HG03520 (cell line): ENCODE data around the gene TENM4.
"Not testable (repeated sequence)": the region's sequence is repeated elsewhere in the genome, so short reads cannot be mapped to it uniquely, and the experiment has no call there.

Experiments used
- ATAC-seq: cut with Tn5 transposase; IDR thresholded peaks from one replicate; pipeline ENCODE4 v1.9.1; 2021; ENCODE audit warnings: mild to moderate bottlenecking, moderate library complexity; ENCODE audit not compliant: unreplicated experiment

TENM4 gene

DNA sequence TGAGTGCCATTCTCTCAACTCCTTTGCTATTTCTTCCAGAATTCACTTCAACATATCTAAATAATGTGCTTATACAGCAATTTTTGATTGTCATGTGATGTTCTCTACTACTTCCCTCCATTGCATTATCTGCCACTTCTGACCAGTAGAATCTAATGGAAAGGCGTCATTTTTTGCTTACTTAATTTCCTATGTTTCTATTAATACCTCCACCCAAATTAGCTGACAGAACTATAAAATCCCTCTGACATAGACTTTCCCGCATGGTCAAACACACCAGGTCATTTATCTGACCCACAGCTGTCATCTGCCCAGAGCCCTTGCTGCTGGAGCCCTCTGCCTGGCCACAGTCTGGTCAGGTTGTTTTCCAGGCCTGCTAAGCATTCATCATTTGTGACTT, 607.6 kb downstream of the TENM4 start:
- ATAC-seq = no peak

DNA sequence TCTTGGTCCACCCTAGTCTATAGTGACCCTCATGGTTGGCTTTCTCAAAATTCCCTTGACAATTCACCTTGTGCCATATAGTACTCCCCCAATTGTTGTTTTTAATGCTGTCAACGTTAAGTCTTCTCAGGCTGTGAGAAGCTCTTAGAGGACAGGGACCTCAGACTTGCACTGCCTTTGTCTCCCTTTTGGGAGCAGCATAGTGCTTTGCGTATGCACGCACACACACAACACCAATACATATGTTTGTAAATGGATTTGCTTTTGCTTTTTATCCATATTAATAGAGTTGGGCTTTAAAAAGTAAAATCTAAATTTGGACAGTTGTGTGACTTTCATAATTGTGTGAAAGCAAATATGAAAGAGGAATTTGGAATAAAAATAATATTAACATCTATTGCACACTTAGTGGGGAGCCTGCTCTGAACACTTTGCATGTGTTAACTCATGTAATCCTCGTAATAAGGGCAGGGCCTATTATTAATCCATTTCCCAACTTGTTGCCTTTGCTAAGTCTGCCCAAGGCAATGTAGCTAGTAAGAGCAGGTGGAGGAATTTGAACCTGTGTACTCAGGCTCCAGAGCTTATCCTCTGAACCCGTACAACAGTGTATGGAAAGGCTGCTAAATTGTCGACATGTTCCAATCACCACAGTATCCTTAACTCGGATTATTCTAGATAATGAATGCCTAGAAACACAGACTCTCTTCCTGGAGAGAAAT, 608.4 kb downstream of the TENM4 start:
- ATAC-seq = no peak

- no peak for ATAC-seq
These were observed 609.3 kb downstream of the TENM4 start for GRCh38 chr11:78831571-78831970.

GRCh38 chr11:78830277-78830819, 610.5 kb downstream of the TENM4 start:
- ATAC-seq = no peak

DNA sequence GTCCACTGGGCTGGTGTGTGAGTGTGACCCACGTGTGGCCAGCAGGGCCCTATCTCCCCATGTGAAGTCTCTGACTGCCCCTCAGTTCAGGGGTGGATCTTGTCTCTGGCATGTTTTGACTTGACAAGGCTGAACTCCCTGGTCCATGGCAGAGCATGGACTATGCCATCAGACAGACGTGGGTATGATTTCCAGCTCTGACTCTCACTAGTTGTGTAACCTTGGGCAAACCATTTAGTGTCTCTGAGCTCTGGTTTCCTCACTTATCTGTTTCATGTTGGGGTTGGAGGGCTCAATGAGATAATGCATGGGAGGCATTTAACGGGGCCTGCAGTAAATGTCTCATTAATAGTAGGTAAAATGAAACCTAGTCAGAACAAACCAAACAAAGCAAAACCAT, 611.7 kb downstream of the TENM4 start:
- no peak for ATAC-seq

DNA sequence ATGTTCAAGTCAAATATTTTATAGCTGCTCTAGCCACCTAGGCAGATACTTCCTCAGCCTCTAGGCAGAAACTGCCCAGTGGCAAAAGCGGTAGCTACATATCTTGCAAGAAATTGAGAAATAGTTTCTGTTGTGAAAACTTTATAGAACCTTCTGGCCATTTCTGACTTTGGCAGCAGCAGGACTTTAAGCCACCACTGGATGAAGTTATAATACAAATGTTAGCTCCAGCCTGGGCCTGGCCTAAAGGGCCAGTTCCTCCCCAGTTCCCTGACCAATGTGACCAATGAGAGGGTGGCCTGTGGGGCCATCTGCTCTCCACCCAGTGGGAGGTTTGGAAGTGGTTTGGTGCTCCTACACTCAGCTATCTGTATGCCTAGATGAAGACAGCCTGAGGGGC, 612.2 kb downstream of the TENM4 start:
- no peak for ATAC-seq

GRCh38 chr11:78827291-78827690, 613.5 kb downstream of the TENM4 start:
- not testable (repeated sequence) for ATAC-seq

- no peak for ATAC-seq
These were observed 615.2 kb downstream of the TENM4 start for GRCh38 chr11:78825591-78826020.

DNA sequence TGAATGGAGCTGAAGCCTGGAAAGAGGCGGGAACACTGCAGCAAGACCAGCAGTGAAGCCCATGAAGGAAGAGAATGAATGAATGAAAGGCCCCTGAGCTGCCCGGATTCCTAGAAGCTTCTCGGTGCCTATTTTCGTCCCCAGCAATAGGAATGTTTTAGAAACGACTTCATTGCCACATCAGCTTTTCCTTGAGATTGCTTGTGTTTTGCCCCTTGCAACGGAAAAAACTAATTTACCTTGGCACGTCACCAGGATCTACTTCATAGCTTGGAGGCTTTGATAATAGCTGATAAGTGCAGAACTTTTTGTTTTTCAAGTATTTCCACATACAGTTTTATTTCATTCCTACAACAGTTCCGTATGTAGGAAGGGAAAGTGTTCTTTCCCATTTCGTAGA, 617.2 kb downstream of the TENM4 start:
- ATAC-seq = no peak

DNA sequence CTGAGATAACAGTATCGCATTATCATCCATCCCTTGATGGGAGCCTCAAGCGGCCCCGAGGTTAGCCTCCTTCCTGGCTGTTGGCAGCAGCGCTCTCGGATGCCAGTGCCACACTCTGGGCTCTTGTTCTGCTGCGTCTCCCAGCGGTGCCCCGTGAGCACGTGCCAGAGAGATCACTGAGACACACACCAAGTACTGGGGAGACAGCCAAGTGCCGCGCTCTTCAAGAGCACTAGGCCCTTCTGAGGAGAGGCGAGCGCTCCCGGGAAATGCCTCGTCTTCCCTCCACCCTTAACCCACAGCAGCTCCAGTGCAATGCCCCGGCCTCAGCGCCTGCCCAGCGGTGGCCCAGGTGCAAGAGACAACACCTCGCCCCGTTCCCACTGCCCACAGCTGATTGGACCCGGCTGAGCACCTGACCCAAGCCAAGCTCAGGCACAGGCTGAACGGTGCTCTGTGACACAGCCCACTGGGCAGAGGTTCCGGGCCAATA, 617.9 kb downstream of the TENM4 start:
- ATAC-seq = no peak

DNA sequence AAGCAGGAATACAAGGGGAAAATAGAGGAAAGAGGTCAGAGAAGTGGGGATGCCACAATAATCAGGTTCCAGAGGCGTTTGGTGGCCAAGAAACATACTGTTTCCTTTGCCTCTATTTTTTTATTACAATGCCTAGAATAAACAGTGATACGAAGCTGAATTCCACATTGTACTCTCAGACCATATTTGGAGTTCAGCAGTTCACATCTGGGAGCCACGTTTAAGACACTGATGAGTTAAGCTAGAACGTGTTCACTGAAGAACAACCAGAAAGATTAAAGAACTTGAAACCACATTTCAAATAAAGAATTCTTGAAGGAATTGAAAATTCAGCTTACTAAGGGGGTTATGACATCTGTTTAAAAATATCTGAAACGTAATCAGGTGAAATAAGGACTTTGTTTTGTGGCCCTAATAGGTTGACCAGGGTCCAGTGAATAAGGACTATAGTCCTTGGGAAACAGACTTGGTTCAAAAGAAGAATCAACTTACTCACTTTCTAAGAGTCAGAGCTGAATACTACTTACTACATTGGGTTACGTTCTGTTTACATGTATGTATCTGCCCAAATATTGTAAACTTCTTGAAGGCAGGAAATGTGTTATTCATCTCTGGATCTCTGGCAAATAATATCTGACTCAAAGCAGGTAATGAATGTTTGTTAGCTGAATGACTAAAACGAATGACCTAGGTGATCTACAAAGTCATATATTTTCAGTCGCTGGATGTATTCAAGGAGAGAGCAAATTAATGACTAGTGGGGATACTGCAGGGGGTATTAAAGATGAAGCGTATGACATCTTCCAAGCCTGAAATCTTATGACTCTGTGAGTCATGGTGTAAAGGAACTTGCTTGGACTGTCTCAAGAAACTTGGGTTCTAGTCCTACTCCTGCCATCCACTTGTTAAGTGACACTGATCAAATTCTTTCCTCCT, 619.2 kb downstream of the TENM4 start:
- no peak for ATAC-seq

GRCh38 chr11:78820741-78821140, 620.1 kb downstream of the TENM4 start:
- no peak for ATAC-seq

DNA sequence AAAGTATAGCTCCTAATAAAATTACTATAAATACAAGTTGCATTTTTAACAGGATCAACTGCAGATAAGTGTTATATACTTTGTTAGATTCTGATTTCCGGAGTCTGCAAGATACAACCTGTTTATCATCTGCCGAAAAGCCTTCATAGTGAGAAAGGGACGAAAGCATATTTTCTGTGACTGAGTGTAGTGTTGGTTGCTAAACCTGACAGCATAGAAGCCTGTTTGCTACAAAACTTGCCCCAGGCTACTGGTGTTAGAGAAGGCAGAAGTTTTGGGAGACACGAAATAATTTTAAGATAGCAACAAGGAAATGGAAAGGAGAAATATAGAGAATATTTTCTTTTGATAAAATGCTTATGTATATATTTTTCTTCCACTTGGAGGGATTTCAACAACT, 622.6 kb downstream of the TENM4 start:
- no peak for ATAC-seq

- ATAC-seq = no peak
These were observed 625.0 kb downstream of the TENM4 start for GRCh38 chr11:78815831-78816230.

DNA sequence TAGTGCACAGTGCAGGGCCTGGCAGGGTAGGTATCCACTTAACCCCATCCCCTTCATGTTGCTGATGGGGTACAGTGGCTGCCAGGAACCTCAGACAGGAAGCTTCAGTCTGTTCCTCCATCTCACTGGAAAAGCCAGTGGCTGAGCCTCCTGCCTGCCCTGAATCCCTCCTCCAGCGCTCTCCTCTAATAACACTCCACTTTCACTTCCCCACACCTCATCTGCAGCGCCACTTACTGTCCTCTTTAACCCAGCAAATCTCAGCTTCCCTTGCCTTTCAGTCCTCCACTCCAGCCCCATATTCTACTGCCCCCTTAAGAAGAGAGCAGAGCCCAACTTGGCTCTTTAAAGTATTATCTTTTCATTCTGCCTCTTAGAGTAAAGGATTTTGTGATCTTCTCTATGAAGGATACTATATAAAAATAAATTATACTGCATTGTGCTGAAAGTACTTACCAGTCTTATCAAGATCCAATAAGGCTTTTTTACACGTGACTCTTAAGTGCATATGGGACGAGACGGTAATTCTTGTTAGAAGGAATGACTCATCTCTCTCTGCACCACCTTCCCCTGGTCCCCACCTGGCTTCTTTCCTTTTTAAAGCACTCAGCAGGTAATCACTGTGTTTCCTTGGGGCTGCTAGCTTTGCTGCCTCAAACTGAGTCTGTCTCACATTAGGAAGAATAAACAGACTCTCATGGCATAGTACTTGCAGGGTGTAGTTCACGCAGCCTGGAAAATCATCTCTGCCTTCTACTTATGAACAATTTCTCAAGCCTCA, 628.1 kb downstream of the TENM4 start:
- no peak for ATAC-seq

GRCh38 chr11:78810559-78811009, 630.2 kb downstream of the TENM4 start:
- ATAC-seq = no peak

- ATAC-seq = no peak
These were observed 630.8 kb downstream of the TENM4 start for GRCh38 chr11:78809931-78810541.

- ATAC-seq = no peak
These were observed 631.9 kb downstream of the TENM4 start for GRCh38 chr11:78808923-78809322.

- ATAC-seq = no peak
These were observed 633.5 kb downstream of the TENM4 start for GRCh38 chr11:78807351-78807750.
